T-helper 17 cell (primary cell): Measurements from ENCODE around the gene CEACAM6. TPM values are rescaled to one million over a fixed set of nuclear protein-coding genes. Genes with fewer than 3 reads are reported as not detected.
A peak's percentile ranks its signal among the peaks of the same experiment; 100 is the strongest.
"Not testable (repeated sequence)": the region's sequence is repeated elsewhere in the genome, so short reads cannot be mapped to it uniquely, and the experiment has no call there.

Experiments used
- ATAC-seq: fragments of 150-1000 bp; cut with Tn5 transposase; 2 replicates; pipeline ENCODE4 v1.10.0; 2021; ENCODE audit warnings: mild to moderate bottlenecking, moderate library complexity
- DNase-seq, 3 donors: peaks; one replicate each; pipeline versions ENCODE4 v3.0.0 to v3.0.0-alpha.2; 2020 to 2021
- H3K9me3 ChIP-seq: one replicate; pipeline ENCODE4 v1.7.0; 2013; ENCODE audit warnings: low read length, mild to moderate bottlenecking; ENCODE audit not compliant: control insufficient read depth, poor library complexity, severe bottlenecking
- H3K27ac Mint-ChIP-seq: one replicate; pipeline ENCODE4 v1.8.0; 2022; ENCODE audit warnings: mild to moderate bottlenecking, moderate library complexity, mixed read lengths
- H3K27me3 Mint-ChIP-seq: one replicate; pipeline ENCODE4 v1.8.0; 2022; ENCODE audit warnings: mixed read lengths
- H3K36me3 Mint-ChIP-seq: one replicate; pipeline ENCODE4 v1.8.0; 2022; ENCODE audit warnings: low read depth, mixed read lengths
- H3K4me1 Mint-ChIP-seq: one replicate; pipeline ENCODE4 v1.8.0; 2022; ENCODE audit warnings: mild to moderate bottlenecking, mixed read lengths
- H3K4me3 Mint-ChIP-seq: one replicate; pipeline ENCODE4 v1.8.0; 2022; ENCODE audit warnings: mild to moderate bottlenecking, moderate library complexity, mixed read lengths
- total RNA-seq, 4 donors: library from RNA in 2 of 4; stranded (reverse) in 2 of 4; gene quantifications; one replicate each; pipeline ENCODE4 v1.2.3 and lab custom pipeline; 2022 to 2026

Gene CEACAM6
- total RNA-seq, 2 donors from 2014 or later, result not detected

DNA sequence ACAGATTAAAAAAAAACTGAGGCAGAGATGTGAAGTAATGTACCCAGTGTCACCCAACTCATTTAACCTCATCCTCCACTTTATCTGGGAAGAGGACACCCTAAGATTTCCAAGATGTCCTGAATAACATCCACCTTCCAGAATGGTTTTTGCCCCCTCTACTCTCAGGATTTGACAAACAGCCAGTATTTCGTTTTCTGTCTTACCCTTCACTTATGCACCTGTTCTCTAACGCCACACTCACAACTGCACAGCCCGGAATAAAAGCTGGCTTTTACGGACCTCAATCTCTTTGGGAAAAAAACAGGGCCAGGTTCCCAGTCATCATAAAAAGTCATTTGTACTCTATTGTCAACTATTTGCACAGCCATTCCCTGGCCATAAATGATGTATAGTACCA, 21.2 kb upstream of the CEACAM6 start:
- no peak overlapping the region for H3K27ac Mint-ChIP-seq
- no peaks in the 10 kb centered on the region for H3K9me3 ChIP-seq
- peaks cover 34% of the 10 kb centered on the region for H3K27me3 Mint-ChIP-seq
- no peak overlapping the region for H3K4me3 Mint-ChIP-seq
- H3K36me3 Mint-ChIP-seq, result peaks cover 5% of the 10 kb centered on the region
- no peak for ATAC-seq
- no peak for DNase-seq
- H3K4me1 Mint-ChIP-seq, result peaks cover 7% of the 10 kb centered on the region

DNA sequence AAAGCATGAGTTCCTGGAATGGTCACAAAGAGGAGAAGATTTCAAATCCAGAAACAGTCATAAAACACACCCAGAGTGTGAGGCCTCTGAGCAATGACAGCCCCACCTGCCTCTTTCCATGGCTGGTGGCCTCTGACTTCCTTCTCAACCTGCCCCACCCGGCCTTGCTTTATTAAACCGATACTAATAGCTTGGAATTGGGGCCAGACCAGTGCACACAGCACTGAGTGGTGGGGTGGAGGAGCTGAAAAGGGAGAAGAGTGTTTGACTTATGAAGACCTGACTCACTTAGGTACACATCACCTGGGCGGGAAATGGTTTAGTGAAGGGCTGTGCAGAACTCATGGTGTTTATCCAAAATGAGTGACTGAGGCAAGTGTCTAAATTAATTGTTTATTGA, 20.7 kb upstream of the CEACAM6 start:
- Mint-ChIP-seq H3K4me1 (peaks cover 7% of the 10 kb centered on the region), H3K36me3 (peaks cover 5% of the 10 kb centered on the region), H3K4me3 (no peak overlapping the region), H3K27ac (no peak overlapping the region), H3K27me3 (peaks cover 34% of the 10 kb centered on the region)
- ATAC-seq (no peak), DNase-seq (no peak)
- H3K9me3 ChIP-seq, result no peaks in the 10 kb centered on the region

GRCh38 chr19:41735071-41735600, 20.2 kb upstream of the CEACAM6 start:
- H3K27ac Mint-ChIP-seq, result no peak overlapping the region
- no peak overlapping the region for H3K4me3 Mint-ChIP-seq
- ATAC-seq (no peak), DNase-seq (no peak)
- peaks cover 34% of the 10 kb centered on the region for H3K27me3 Mint-ChIP-seq
- H3K36me3 Mint-ChIP-seq, result peaks cover 5% of the 10 kb centered on the region
- H3K4me1 Mint-ChIP-seq, result peaks cover 8% of the 10 kb centered on the region
- no peaks in the 10 kb centered on the region for H3K9me3 ChIP-seq

DNA sequence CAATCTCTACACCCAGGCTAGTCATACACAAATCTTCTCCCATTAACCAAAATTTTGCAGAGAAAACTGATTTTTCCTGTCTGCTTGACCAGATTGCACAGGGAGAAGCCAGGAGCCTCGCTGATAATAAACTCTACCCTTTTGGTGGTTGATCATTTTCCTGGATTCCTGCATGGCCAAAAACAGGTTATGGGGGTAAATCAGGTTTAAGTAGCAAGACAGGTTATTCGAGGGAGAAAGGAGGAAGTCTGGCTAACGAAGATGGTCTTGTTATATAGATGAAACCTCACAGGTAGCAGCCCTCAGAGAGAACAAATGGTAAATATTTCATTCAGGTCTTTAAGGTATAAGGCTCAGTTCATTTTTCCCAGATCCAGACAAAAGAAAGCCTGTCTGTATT, 16.0 kb upstream of the CEACAM6 start:
- H3K4me3 Mint-ChIP-seq, result no peak overlapping the region
- H3K36me3 Mint-ChIP-seq, result no peaks in the 10 kb centered on the region
- DNase-seq (no peak), ATAC-seq (no peak)
- peaks cover 36% of the 10 kb centered on the region for H3K27me3 Mint-ChIP-seq
- H3K27ac Mint-ChIP-seq, result no peak overlapping the region
- H3K9me3 ChIP-seq, result no peaks in the 10 kb centered on the region
- peaks cover 5% of the 10 kb centered on the region for H3K4me1 Mint-ChIP-seq

- H3K9me3 ChIP-seq, result no peaks in the 10 kb centered on the region
- Mint-ChIP-seq H3K27me3 (peaks cover 39% of the 10 kb centered on the region), H3K36me3 (no peaks in the 10 kb centered on the region), H3K27ac (no peak overlapping the region), H3K4me1 (peaks cover 3% of the 10 kb centered on the region), H3K4me3 (no peak overlapping the region)
- no peak for ATAC-seq
- DNase-seq, result no peak
Observed at GRCh38 chr19:41740415-41741243, 14.7 kb upstream of the CEACAM6 start.

DNA sequence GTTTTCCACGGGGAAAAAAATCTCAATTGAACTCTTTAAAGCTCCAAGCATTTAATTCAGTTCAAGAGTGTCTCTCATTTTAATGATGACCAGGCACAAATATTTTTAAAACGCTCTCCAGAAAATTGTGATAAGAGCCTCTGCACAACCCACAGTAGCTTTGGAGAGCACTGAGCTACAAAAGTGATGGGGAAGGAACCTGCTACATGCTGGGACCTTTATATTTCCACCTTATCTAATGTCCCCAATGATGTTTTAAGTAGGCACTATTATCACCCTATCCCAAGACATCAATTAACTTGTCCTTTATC, 14.1 kb upstream of the CEACAM6 start:
- ATAC-seq, result no peak
- Mint-ChIP-seq H3K27me3 (peaks cover 45% of the 10 kb centered on the region), H3K27ac (no peak overlapping the region), H3K36me3 (no peaks in the 10 kb centered on the region), H3K4me3 (no peak overlapping the region), H3K4me1 (peaks cover 5% of the 10 kb centered on the region)
- no peak for DNase-seq
- no peaks in the 10 kb centered on the region for H3K9me3 ChIP-seq

DNA sequence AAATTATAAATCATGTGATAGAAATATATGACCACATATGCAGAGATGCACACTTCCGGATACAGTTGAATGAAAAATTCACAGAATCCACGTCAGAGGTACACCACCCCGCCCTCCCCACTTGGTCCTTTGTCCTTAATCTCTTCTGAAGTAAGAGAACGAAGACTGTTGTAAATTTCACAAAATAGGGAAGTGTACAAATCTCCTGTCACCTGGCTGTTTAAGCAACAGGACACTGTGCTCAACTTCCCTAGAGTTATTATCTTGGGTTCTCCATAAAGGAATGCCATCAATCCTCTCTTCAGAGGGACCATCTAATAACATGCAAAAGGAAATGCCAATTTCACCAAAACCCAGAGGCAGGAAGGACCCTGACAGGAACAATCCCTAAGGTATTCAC, 10.5 kb upstream of the CEACAM6 start:
- no peaks in the 10 kb centered on the region for H3K9me3 ChIP-seq
- H3K36me3 Mint-ChIP-seq, result peaks cover 2% of the 10 kb centered on the region
- no peak overlapping the region for H3K4me3 Mint-ChIP-seq
- peaks cover 62% of the 10 kb centered on the region for H3K27me3 Mint-ChIP-seq
- H3K27ac Mint-ChIP-seq, result no peak overlapping the region
- DNase-seq (no peak), ATAC-seq (no peak)
- peaks cover 8% of the 10 kb centered on the region for H3K4me1 Mint-ChIP-seq

DNA sequence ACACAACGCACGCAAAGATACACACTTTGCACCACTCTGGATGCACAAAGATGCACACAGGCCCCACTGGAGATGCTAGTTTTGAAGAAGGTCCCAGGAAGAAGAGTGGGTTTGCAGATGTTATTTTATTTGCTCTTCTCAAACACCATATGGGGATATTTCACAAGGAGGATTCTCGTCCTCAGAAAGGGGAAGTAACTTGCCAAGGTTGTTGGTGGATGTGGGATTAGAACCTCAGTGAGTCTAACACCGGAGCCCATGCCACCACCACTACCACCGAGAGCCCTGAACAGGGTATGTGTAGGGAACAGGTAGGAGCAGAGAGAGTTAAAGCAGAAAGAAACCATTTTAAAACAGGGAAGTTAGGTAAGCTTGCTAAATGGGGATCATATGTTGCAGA, 9.6 kb upstream of the CEACAM6 start:
- Mint-ChIP-seq H3K4me1 (peaks cover 5% of the 10 kb centered on the region), H3K27me3 (peaks cover 67% of the 10 kb centered on the region), H3K27ac (no peak overlapping the region), H3K36me3 (peaks cover 2% of the 10 kb centered on the region), H3K4me3 (no peak overlapping the region)
- no peaks in the 10 kb centered on the region for H3K9me3 ChIP-seq
- no peak for DNase-seq
- no peak for ATAC-seq

GRCh38 chr19:41746593-41747227, 8.6 kb upstream of the CEACAM6 start:
- no peak overlapping the region for H3K27ac Mint-ChIP-seq
- H3K4me1 Mint-ChIP-seq, result peaks cover 8% of the 10 kb centered on the region
- no peaks in the 10 kb centered on the region for H3K9me3 ChIP-seq
- peaks cover 65% of the 10 kb centered on the region for H3K27me3 Mint-ChIP-seq
- DNase-seq (peak in 1 of 3 donors; percentile 16), ATAC-seq (peak; percentile 86)
- peaks cover 2% of the 10 kb centered on the region for H3K36me3 Mint-ChIP-seq
- no peak overlapping the region for H3K4me3 Mint-ChIP-seq

GRCh38 chr19:41748012-41748411, 7.3 kb upstream of the CEACAM6 start:
- no peaks in the 10 kb centered on the region for H3K9me3 ChIP-seq
- Mint-ChIP-seq H3K27ac (no peak overlapping the region), H3K27me3 (peaks cover 66% of the 10 kb centered on the region), H3K4me1 (peaks cover 9% of the 10 kb centered on the region), H3K4me3 (no peak overlapping the region), H3K36me3 (peaks cover 2% of the 10 kb centered on the region)
- DNase-seq (no peak), ATAC-seq (no peak)

DNA sequence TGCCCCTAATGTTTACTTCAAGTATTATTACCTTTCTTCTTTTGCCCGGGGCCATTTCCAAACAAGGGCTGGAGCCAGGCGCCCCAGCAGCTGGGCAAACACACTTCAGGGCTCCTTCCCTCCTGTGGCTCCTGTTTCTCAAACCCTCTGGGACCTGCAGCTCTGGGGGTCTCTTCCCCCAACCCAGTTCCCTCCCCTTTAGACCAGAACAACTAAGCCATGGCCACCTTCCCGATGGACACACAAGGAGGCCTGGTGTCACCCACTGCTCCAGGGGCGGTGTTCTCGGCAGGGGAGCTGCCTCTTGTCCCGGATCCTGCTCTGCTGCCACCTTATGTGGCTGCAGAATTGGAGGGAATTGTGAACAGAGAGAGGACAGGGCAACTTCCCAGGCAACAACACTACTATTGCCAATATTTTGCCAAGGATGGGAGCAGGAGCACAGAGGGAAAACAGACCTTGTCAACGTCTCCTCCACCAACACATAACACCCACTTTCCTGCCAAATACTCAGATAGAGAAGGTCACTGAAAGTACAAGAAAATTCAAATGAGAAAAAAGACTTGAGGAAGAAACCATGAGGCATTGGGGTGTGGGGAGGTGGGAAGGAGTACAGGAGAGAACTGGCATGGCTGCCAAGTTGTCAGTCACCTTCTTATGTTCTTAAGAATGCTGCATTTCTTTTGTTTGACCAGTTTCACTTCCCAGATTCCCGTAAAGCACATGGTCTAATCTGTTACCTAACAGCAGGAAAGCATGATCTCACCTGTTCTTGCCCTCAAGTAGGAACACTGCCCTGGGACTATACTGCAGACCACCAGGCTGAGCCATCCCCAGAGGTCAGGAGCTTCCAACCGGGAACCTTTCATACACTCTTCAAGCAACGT, 4.8 kb upstream of the CEACAM6 start:
- not testable (repeated sequence) for H3K27ac Mint-ChIP-seq, H3K4me3 Mint-ChIP-seq, DNase-seq, H3K9me3 ChIP-seq, H3K36me3 Mint-ChIP-seq, ATAC-seq
- Mint-ChIP-seq H3K4me1 (peaks cover 17% of the 10 kb centered on the region), H3K27me3 (peaks cover 65% of the 10 kb centered on the region)

- peaks cover 66% of the 10 kb centered on the region for H3K27me3 Mint-ChIP-seq
Observed at GRCh38 chr19:41753159-41753558, 2.2 kb upstream of the CEACAM6 start.

DNA sequence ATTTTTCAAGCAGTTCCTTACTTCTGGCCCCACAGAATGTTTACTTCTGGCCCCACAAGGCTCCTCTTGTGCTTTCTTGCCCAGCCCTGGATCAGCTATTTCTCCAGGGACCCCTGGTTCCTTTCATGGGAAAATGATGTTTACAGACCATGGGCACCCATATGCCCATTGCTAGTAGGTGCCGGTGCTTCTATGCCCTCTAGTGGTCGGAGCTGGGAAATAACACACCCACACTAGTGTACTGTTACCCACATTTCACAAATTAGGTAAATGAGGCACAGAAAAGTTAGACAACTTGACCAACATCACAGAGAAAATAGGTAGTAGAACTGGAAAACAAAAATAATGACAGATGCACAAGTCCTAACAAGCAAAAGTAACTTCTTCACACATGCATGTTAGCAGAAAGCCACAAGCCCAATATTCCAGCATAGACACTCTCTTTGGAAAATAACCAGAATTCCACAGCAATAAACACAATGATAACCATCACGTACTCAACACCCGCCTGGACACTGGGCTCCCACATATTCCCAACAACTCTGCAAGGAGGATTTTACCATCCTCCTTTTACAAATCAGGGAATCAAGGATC, 1.3 kb upstream of the CEACAM6 start:
- Mint-ChIP-seq H3K27ac (peak overlapping the region; percentile 61), H3K4me3 (no peak overlapping the region), H3K27me3 (peaks cover 67% of the 10 kb centered on the region), H3K36me3 (no peaks in the 10 kb centered on the region), H3K4me1 (peaks cover 14% of the 10 kb centered on the region)
- no peaks in the 10 kb centered on the region for H3K9me3 ChIP-seq
- peak; percentile 26 to 63 (median 38) for DNase-seq
- peak; percentile 94 for ATAC-seq

More at GRCh38 chr19:41753159-41753558, 2.2 kb upstream of the CEACAM6 start:
- Mint-ChIP-seq H3K4me1 (peaks cover 14% of the 10 kb centered on the region), H3K36me3 (no peaks in the 10 kb centered on the region), H3K27ac (no peak overlapping the region), H3K4me3 (no peak overlapping the region)
- peak; percentile 76 for ATAC-seq
- peak; percentile 58 to 75 (median 64) for DNase-seq
- no peaks in the 10 kb centered on the region for H3K9me3 ChIP-seq
